GM23338 (cell line): ENCODE data around the gene MEGF11. TPM values are rescaled to one million over a fixed set of nuclear protein-coding genes. Genes with fewer than 3 reads are reported as not detected.
A peak's percentile ranks its signal among the peaks of the same experiment; 100 is the strongest.

Experiments
- ATAC-seq: fragments of 200-7000 bp; cut with Tn5 transposase; 3 replicates; pipeline ENCODE4 v1.9.1; 2020
- DNase-seq: peaks from one replicate; pipeline ENCODE4 v3.0.0-alpha.2; 2015; ENCODE audit warnings: low spot score
- H2AFZ ChIP-seq: fragments of 200-600 bp; sonication (generic); 2 replicates; pipeline ENCODE4 v1.8.0; 2016; ENCODE audit warnings: antibody characterized with exemption, mild to moderate bottlenecking, moderate library complexity
- H3F3A ChIP-seq: fragments of 200-600 bp; sonication (generic); replicated peaks from 2 replicates; pipeline ENCODE4 v1.8.0; 2017; ENCODE audit warnings: antibody characterized with exemption, mixed run types, low read depth
- H3K27ac ChIP-seq: fragments of 200-600 bp; sonication (generic); 2 replicates; pipeline ENCODE4 v1.6.1; 2016; ENCODE audit warnings: low read depth
- H3K27me3 ChIP-seq: fragments of 200-600 bp; sonication (generic); 2 replicates; pipeline ENCODE4 v1.8.0; 2016; ENCODE audit warnings: mild to moderate bottlenecking, mixed run types, moderate library complexity; ENCODE audit not compliant: insufficient read depth
- H3K36me3 ChIP-seq: fragments of 200-600 bp; sonication (generic); 2 replicates; pipeline ENCODE4 v1.8.0; 2016; ENCODE audit warnings: mild to moderate bottlenecking; ENCODE audit not compliant: insufficient read depth
- H3K4me1 ChIP-seq: fragments of 200-600 bp; sonication (generic); 2 replicates; pipeline ENCODE4 v1.8.0; 2016; ENCODE audit warnings: mild to moderate bottlenecking, moderate library complexity; ENCODE audit not compliant: insufficient read depth
- H3K4me2 ChIP-seq: fragments of 200-600 bp; sonication (generic); 2 replicates; pipeline ENCODE4 v1.7.1; 2017; ENCODE audit warnings: mixed run types
- H3K4me3 ChIP-seq: fragments of 200-600 bp; sonication (generic); 2 replicates; pipeline ENCODE4 v1.6.1; 2016; ENCODE audit warnings: mixed run types
- H3K79me2 ChIP-seq: fragments of 200-600 bp; sonication (generic); replicated peaks from 2 replicates; pipeline ENCODE4 v1.8.0; 2017; ENCODE audit warnings: mild to moderate bottlenecking; ENCODE audit not compliant: insufficient read depth
- H3K9me2 ChIP-seq: fragments of 200-600 bp; sonication (generic); 2 replicates; pipeline ENCODE4 v1.8.0; 2017; ENCODE audit not compliant: insufficient read depth
- H4K20me1 ChIP-seq: fragments of 200-600 bp; sonication (generic); replicated peaks from 2 replicates; pipeline ENCODE4 v1.8.0; 2017; ENCODE audit warnings: mild to moderate bottlenecking; ENCODE audit not compliant: insufficient read depth
- H3K27ac Mint-ChIP-seq: 2 replicates; pipeline ENCODE4 v1.8.0; 2020; ENCODE audit warnings: inconsistent platforms, mild to moderate bottlenecking, moderate library complexity, mixed read lengths
- H3K27me3 Mint-ChIP-seq: 3 replicates; pipeline ENCODE4 v1.8.0; 2022; ENCODE audit warnings: low read depth, mild to moderate bottlenecking, moderate library complexity, mixed read lengths, inconsistent platforms; ENCODE audit not compliant: insufficient read depth, poor library complexity
- H3K36me3 Mint-ChIP-seq: 3 replicates; pipeline ENCODE4 v1.8.0; 2021; ENCODE audit warnings: low read depth, mild to moderate bottlenecking, inconsistent platforms, moderate library complexity, mixed read lengths
- H3K4me1 Mint-ChIP-seq: 3 replicates; pipeline ENCODE4 v1.8.0; 2020; ENCODE audit warnings: mild to moderate bottlenecking, inconsistent platforms, mixed read lengths
- H3K4me3 Mint-ChIP-seq: 3 replicates; pipeline ENCODE4 v1.8.0; 2021; ENCODE audit warnings: moderate library complexity, mild to moderate bottlenecking, inconsistent platforms, mixed read lengths
- H3K9me3 Mint-ChIP-seq: 3 replicates; pipeline ENCODE4 v1.8.0; 2020; ENCODE audit warnings: moderate library complexity, mild to moderate bottlenecking, inconsistent platforms, mixed read lengths
- CREB1 ChIP-seq: fragments of 250-450 bp; sonication (Bioruptor Pico); IDR thresholded peaks from 2 replicates; pipeline ENCODE4 v1.5.0; 2020; ENCODE audit warnings: low read depth, mild to moderate bottlenecking, moderate library complexity
- CTCF ChIP-seq, 2 experiments: fragments of 200-600 bp in 1 of 2; sonication (generic) in 1 of 2; conservative IDR thresholded peaks; 2 replicates each; pipeline versions ENCODE4 v1.5.1 to v1.6.1; 2016 to 2017; ENCODE audit warnings: antibody characterized with exemption in 2 of 2, low read depth in 2 of 2, mild to moderate bottlenecking in 2 of 2, moderate library complexity in 1 of 2
- EZH2phosphoT487 ChIP-seq: fragments of 200-600 bp; sonication (generic); IDR thresholded peaks from one replicate; pipeline ENCODE4 v1.8.1; 2018; ENCODE audit warnings: antibody characterized with exemption; ENCODE audit not compliant: unreplicated experiment
- JUNB ChIP-seq: IDR thresholded peaks from one replicate; pipeline ENCODE4 v1.6.1; 2016; ENCODE audit warnings: antibody characterized with exemption; ENCODE audit not compliant: unreplicated experiment
- NANOG ChIP-seq: IDR thresholded peaks from 2 replicates; pipeline ENCODE4 v1.6.1; 2016; ENCODE audit warnings: antibody characterized with exemption, borderline replicate concordance
- POLR2AphosphoS5 ChIP-seq: IDR thresholded peaks from 2 replicates; pipeline ENCODE4 v1.6.1; 2016; ENCODE audit warnings: antibody characterized with exemption, low read depth
- REST ChIP-seq: IDR thresholded peaks from one replicate; pipeline ENCODE4 v1.6.1; 2018; ENCODE audit warnings: antibody characterized with exemption; ENCODE audit not compliant: unreplicated experiment
- STAT1 ChIP-seq: IDR thresholded peaks from one replicate; pipeline ENCODE4 v1.6.1; 2016; ENCODE audit warnings: antibody characterized with exemption; ENCODE audit not compliant: unreplicated experiment
- ZNF114 ChIP-seq: fragments of 250-450 bp; sonication (Bioruptor Pico); IDR thresholded peaks from 2 replicates; pipeline ENCODE4 v1.5.0; 2020; ENCODE audit warnings: mild to moderate bottlenecking, moderate library complexity
- ZNF331 ChIP-seq: fragments of 250-450 bp; sonication (Bioruptor Pico); IDR thresholded peaks from 2 replicates; pipeline ENCODE4 v1.5.0; 2020; ENCODE audit warnings: low read depth, mild to moderate bottlenecking, moderate library complexity
- polyA plus RNA-seq: library from polyadenylated mRNA; unstranded; fragments of >200 nt; fragmentation: Nextera tagmentation; extraction: Ambion mirVana; gene quantifications from 2 replicates; pipeline ENCODE4 v1.2.1, GENCODE V29; 2016
- total RNA-seq: library from RNA; depleted of rRNA; stranded (reverse); fragments of >200 nt; shearing (Covaris generic); gene quantifications from 2 replicates; pipeline ENCODE4 v1.2.3, GENCODE V29; 2014

MEGF11 gene
- total and polyA plus RNA-seq, 2 experiments from 2014 or later, result 1.3 to 1.9 TPM

GRCh38 chr15:65870889-65871533, 382.5 kb downstream of the MEGF11 start (continued):
- TF ChIP-seq CTCF (conservative IDR thresholded peaks at IDR 0.05; ENCODE audit: low read depth in 2 of 2), result no peak
- TF ChIP-seq JUNB, result no peak

- Histone ChIP-seq H3K36me3 (no peaks in the 10 kb centered on the region; the same call in 1 of the 2 replicates), H3K4me1 (peaks cover 7% of the 10 kb centered on the region), H3K9me2 (no peaks in the 10 kb centered on the region), H3K4me2 (peak overlapping the region; percentile 94), H3K27me3 (no peaks in the 10 kb centered on the region), H2AFZ (peak overlapping the region; percentile 92), H3F3A (no peaks in the 10 kb centered on the region), H3K27ac (peak overlapping the region; percentile 92), H3K4me3 (peak overlapping the region; percentile 92), H3K79me2 (peaks cover 55% of the 10 kb centered on the region), H4K20me1 (peaks cover 14% of the 10 kb centered on the region)
- peaks cover 13% of the 10 kb centered on the region for H3K27me3 Mint-ChIP-seq
- H3K36me3 Mint-ChIP-seq, result peaks cover 8% of the 10 kb centered on the region; the same call in 2 of the 3 replicates
- peaks cover 5% of the 10 kb centered on the region; the same call in 2 of the 3 replicates for H3K9me3 Mint-ChIP-seq
- H3K4me3 Mint-ChIP-seq, result peak overlapping the region; percentile 99
- ATAC-seq, result peak; percentile 66
- peak overlapping the region; percentile 99 for H3K27ac Mint-ChIP-seq
- peak; percentile 62 for DNase-seq
- peaks cover 9% of the 10 kb centered on the region; the same call in 2 of the 3 replicates for H3K4me1 Mint-ChIP-seq
- TF ChIP-seq CTCF (conservative IDR thresholded peaks at IDR 0.05; ENCODE audit: low read depth in 2 of 2) (0 out of 4 replicates have a peak, but pooled peaks of 1 of the 2 experiments have one; percentile 32), POLR2AphosphoS5 (no peak; the same call in 1 of the 2 replicates)
Measured at GRCh38 chr15:65869954-65870871, 383.3 kb downstream of the MEGF11 start.

- Histone ChIP-seq H2AFZ (peak within 1 kb of the TSS; percentile 92), H3K36me3 (no peaks in the 10 kb centered on the region; the same call in 1 of the 2 replicates), H3K27me3 (no peaks in the 10 kb centered on the region), H3K27ac (peak within 1 kb of the TSS; percentile 92), H3K4me3 (peak within 1 kb of the TSS; percentile 92), H4K20me1 (peaks cover 12% of the 10 kb centered on the region), H3K9me2 (no peaks in the 10 kb centered on the region), H3K79me2 (peaks cover 47% of the 10 kb centered on the region), H3F3A (no peaks in the 10 kb centered on the region), H3K4me1 (peaks cover 7% of the 10 kb centered on the region), H3K4me2 (peak within 1 kb of the TSS; percentile 94)
- Mint-ChIP-seq H3K9me3 (peaks cover 5% of the 10 kb centered on the region; the same call in 2 of the 3 replicates), H3K4me1 (peaks cover 9% of the 10 kb centered on the region; the same call in 2 of the 3 replicates), H3K27ac (peak within 1 kb of the TSS; percentile 99), H3K4me3 (peak within 1 kb of the TSS; percentile 99), H3K36me3 (peaks cover 5% of the 10 kb centered on the region; the same call in 2 of the 3 replicates), H3K27me3 (peaks cover 13% of the 10 kb centered on the region)
- DNase-seq (peak; percentile 97), ATAC-seq (peak; percentile 93)
- TF ChIP-seq ZNF331 (CRISPR knock-in tag), result no peak
- no peak for TF ChIP-seq EZH2phosphoT487
- no peak for TF ChIP-seq ZNF114 (CRISPR knock-in tag)
- no peak for TF ChIP-seq JUNB
- TF ChIP-seq NANOG, result no peak; the same call in 1 of the 2 replicates
- TF ChIP-seq CREB1, result peak; percentile 83
- TF ChIP-seq STAT1, result no peak
- no peak for TF ChIP-seq REST
Measured at GRCh38 chr15:65869126-65869953, 384.2 kb downstream of the MEGF11 start, which contains the start of gene RAB11A. TSS of gene RAB11A (plus strand) at chr15:65869491. CDS start at chr15:65869586, 95 bp downstream.
